Vagina (tissue), 2 donors: ENCODE data around the gene RGR.

ENCODE experiments used
- CTCF ChIP-seq, 3 experiments: fragments of 450-650 bp in 2 of 3; fragments of 200-600 bp in 1 of 3; sonication (generic) in 1 of 3; IDR thresholded peaks; one replicate each; pipeline ENCODE4 v1.5.1; 2017 to 2019; ENCODE audit warnings: antibody characterized with exemption in 3 of 3, mild to moderate bottlenecking in 2 of 3, moderate library complexity in 2 of 3
- POLR2A ChIP-seq, 2 donors: fragments of 450-650 bp; IDR thresholded peaks; one replicate each; pipeline ENCODE4 v1.6.1; 2017; ENCODE audit warnings: antibody characterized with exemption in 2 of 2, mild to moderate bottlenecking in 2 of 2, moderate library complexity in 2 of 2

- TF ChIP-seq CTCF (IDR thresholded peaks at IDR 0.05), result no peak
- no peak for TF ChIP-seq POLR2A (IDR thresholded peaks at IDR 0.05)
These were observed 47.2 kb upstream of the RGR start for GRCh38 chr10:84197643-84198042.
